OCI-LY7 (cell line): ENCODE results near the gene ACAA2. TPM values are rescaled to one million over a fixed set of nuclear protein-coding genes. Genes with fewer than 3 reads are reported as not detected.
"Not testable (repeated sequence)": the region's sequence is repeated elsewhere in the genome, so short reads cannot be mapped to it uniquely, and the experiment has no call there.

Source experiments
- BruUV-seq: library from RNA; stranded (reverse); fragments of 400-500 nt; replicated peaks from 2 replicates; lab custom pipeline; 2021; lab: Mats Ljungman, UMichigan
- CTCF ChIA-PET: fragments of 300-600 bp; sonication (Branson Sonifier 250); formaldehyde crosslinking; loops from one replicate; lab custom pipeline; 2022; ENCODE audit warnings: antibody characterized with exemption; ENCODE audit not compliant: unreplicated experiment; lab: Charles Lee
- POLR2A ChIA-PET: fragments of 300-600 bp; sonication (Branson Sonifier 250); formaldehyde crosslinking; loops from one replicate; lab custom pipeline; 2022; ENCODE audit warnings: antibody characterized with exemption; lab: Charles Lee
- DNase-seq: peaks from one replicate; pipeline ENCODE4 v3.0.0-alpha.2; 2015; ENCODE audit warnings: low spot score
- H2AFZ ChIP-seq: fragments of 200-600 bp; sonication (generic), shearing (Covaris generic); 2 replicates; pipeline ENCODE4 v1.6.1; 2014; ENCODE audit warnings: mild to moderate bottlenecking, antibody characterized with exemption, low read length, moderate library complexity
- H3K27ac ChIP-seq: fragments of 200-600 bp; sonication (generic); 2 replicates; pipeline ENCODE4 v1.5.1; 2014; ENCODE audit warnings: mixed run types, low read depth, mild to moderate bottlenecking, moderate library complexity, low read length, inconsistent platforms; ENCODE audit not compliant: poor library complexity, severe bottlenecking
- H3K36me3 ChIP-seq: fragments of 200-600 bp; sonication (generic); 2 replicates; pipeline ENCODE4 v1.6.1; 2014; ENCODE audit warnings: mild to moderate bottlenecking, antibody characterized with exemption, low read length, moderate library complexity, mixed read lengths; ENCODE audit not compliant: insufficient read depth
- H3K4me1 ChIP-seq: fragments of 200-600 bp; sonication (generic); 2 replicates; pipeline ENCODE4 v1.5.1; 2014; ENCODE audit warnings: mild to moderate bottlenecking, low read length; ENCODE audit not compliant: insufficient read depth, poor library complexity, severe bottlenecking
- H3K4me2 ChIP-seq: fragments of 200-600 bp; sonication (generic); 2 replicates; pipeline ENCODE4 v1.6.1; 2014; ENCODE audit warnings: mild to moderate bottlenecking, low read length
- H3K4me3 ChIP-seq: fragments of 200-600 bp; sonication (generic); 2 replicates; pipeline ENCODE4 v1.5.1; 2014; ENCODE audit warnings: mild to moderate bottlenecking, low read depth, low read length; ENCODE audit not compliant: poor library complexity, severe bottlenecking
- H3K79me2 ChIP-seq: fragments of 200-600 bp; sonication (generic); 2 replicates; pipeline ENCODE4 v1.6.1; 2016; ENCODE audit warnings: low read depth, mild to moderate bottlenecking, low read length, moderate library complexity, mixed read lengths; ENCODE audit not compliant: insufficient read depth
- H3K9me2 ChIP-seq: fragments of 200-600 bp; sonication (generic); 2 replicates; pipeline ENCODE4 v1.6.1; 2016; ENCODE audit warnings: mild to moderate bottlenecking, low read length, mixed read lengths; ENCODE audit not compliant: insufficient read depth
- H3K9me3 ChIP-seq: fragments of 200-600 bp; sonication (generic); 2 replicates; pipeline ENCODE4 v1.6.1; 2014; ENCODE audit warnings: mild to moderate bottlenecking, mixed run types, low read length, mixed read lengths
- H4K20me1 ChIP-seq: fragments of 200-600 bp; sonication (generic); 2 replicates; pipeline ENCODE4 v1.6.1; 2014; ENCODE audit warnings: mild to moderate bottlenecking, antibody characterized with exemption, low read length, moderate library complexity, mixed read lengths; ENCODE audit not compliant: insufficient read depth
- EZH2phosphoT487 ChIP-seq: fragments of 200-600 bp; sonication (generic); IDR thresholded peaks from 2 replicates; pipeline ENCODE4 v1.6.1; 2018; ENCODE audit warnings: low read depth, borderline replicate concordance, mild to moderate bottlenecking, mixed run types, antibody characterized with exemption, low read length, moderate library complexity, mixed read lengths
- intact Hi-C: fragments of 100-400 bp; cut with micrococcal nuclease; formaldehyde crosslinking; loops from one replicate; pipeline ENCODE4 v1.10.0; 2022; ENCODE audit not compliant: unreplicated experiment
- total RNA-seq, 2 experiments: library from RNA; depleted of rRNA in 1 of 2; stranded (reverse); fragments of >200 nt in 1 of 2; shearing (Covaris generic) in 1 of 2; gene quantifications; 2 replicates each; pipeline ENCODE4 v1.2.3, GENCODE V29; 2014 to 2022
- TF ChIP-seq, protein P1 (sequence below): fragments of 200-600 bp; sonication (generic); conservative IDR thresholded peaks from 2 replicates; pipeline ENCODE4 v1.5.1; 2014; ENCODE audit warnings: mild to moderate bottlenecking, antibody characterized with exemption, low read length, moderate library complexity, mixed read lengths

ACAA2 gene
- total RNA-seq, 2 experiments from 2014 or later, result 30.8 to 54.4 TPM

DNA sequence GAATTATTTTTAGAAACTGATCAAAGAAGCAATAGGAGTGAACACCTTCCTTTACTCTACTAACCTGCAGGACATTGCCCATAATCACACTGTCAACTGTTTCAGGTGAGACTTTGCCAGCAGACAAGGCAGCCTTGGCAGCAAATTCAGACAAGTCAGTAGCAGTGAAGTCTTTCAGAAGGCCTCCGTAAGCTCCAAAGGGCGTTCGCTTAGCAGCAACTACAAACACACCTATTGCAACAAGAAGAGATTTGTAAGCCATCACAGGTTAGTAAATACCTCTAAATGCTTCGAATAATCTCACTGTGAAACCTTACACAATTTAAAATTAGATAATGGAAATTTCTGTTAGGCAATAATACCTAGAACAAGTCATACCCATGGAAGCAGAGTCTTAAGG lies 10.7 kb downstream of the ACAA2 start:
- DNase-seq, result no peak
- no peaks in the 10 kb centered on the region for H4K20me1 ChIP-seq
- no peak overlapping the region for H3K27ac ChIP-seq
- H3K36me3 ChIP-seq, result peaks cover 12% of the 10 kb centered on the region
- TF ChIP-seq, protein P1, sequence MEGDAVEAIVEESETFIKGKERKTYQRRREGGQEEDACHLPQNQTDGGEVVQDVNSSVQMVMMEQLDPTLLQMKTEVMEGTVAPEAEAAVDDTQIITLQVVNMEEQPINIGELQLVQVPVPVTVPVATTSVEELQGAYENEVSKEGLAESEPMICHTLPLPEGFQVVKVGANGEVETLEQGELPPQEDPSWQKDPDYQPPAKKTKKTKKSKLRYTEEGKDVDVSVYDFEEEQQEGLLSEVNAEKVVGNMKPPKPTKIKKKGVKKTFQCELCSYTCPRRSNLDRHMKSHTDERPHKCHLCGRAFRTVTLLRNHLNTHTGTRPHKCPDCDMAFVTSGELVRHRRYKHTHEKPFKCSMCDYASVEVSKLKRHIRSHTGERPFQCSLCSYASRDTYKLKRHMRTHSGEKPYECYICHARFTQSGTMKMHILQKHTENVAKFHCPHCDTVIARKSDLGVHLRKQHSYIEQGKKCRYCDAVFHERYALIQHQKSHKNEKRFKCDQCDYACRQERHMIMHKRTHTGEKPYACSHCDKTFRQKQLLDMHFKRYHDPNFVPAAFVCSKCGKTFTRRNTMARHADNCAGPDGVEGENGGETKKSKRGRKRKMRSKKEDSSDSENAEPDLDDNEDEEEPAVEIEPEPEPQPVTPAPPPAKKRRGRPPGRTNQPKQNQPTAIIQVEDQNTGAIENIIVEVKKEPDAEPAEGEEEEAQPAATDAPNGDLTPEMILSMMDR, result no peak
- no peak for TF ChIP-seq EZH2phosphoT487
- intact Hi-C loops, result no loop called here
- no peak overlapping the region for H3K4me2 ChIP-seq
- BruUV-seq, result no TSS peak
- peaks cover 13% of the 10 kb centered on the region for H3K79me2 ChIP-seq
- POLR2A ChIA-PET, result interaction anchor here (0.7 kb wide), 1 partner anchor 197 kb away, joined by 4 read pairs; no protein-coding TSS in a partner anchor
- H3K9me3 ChIP-seq, result no peaks in the 10 kb centered on the region
- no peaks in the 10 kb centered on the region for H3K9me2 ChIP-seq
- no peaks in the 10 kb centered on the region for H3K4me1 ChIP-seq
- CTCF ChIA-PET, result no interaction called here
- no peak overlapping the region for H3K4me3 ChIP-seq
- no peak overlapping the region for H2AFZ ChIP-seq

DNA sequence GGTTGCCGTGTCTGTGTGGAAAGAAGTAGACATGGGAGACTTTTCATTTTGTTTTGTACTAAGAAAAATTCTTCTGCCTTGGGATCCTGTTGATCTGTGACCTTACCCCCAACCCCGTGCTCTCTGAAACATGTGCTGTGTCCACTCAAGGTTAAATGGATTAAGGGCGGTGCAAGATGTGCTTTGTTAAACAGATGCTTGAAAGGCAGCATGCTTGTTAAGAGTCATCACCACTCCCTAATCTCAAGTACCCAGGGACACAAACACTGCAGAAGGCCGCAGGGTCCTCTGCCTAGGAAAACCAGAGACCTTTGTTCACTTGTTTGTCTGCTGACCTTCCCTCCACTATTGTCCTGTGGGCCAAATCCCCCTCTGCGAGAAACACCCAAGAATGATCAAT lies 12.8 kb downstream of the ACAA2 start:
- BruUV-seq, H3K4me2 ChIP-seq, CTCF ChIA-PET, H3K4me3 ChIP-seq, H3K9me2 ChIP-seq, H3K4me1 ChIP-seq, DNase-seq, H2AFZ ChIP-seq, H3K9me3 ChIP-seq, H3K79me2 ChIP-seq, H4K20me1 ChIP-seq, H3K27ac ChIP-seq, intact Hi-C loops, POLR2A ChIA-PET: not testable (repeated sequence)
- peaks cover 23% of the 10 kb centered on the region for H3K36me3 ChIP-seq

DNA sequence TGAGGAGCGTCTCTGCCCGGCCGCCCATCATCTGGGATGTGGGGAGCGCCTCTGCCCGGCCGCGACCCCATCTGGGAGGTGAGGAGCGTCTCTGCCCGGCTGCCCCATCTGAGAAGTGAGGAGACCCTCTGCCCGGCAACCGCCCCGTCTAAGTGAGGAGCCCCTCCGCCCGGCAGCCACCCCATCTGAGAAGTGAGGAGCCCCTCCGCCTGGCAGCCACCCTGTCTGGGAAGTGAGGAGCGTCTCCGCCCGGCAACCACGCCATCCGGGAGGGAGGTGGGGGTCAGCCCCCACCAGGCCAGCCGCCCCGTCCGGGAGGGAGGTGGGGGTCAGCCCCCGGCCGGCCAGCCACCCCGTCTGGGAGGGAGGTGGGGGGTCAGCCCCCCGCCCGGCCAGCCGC lies 13.5 kb downstream of the ACAA2 start:
- H4K20me1 ChIP-seq, intact Hi-C loops, H3K27ac ChIP-seq, H3K4me3 ChIP-seq, H2AFZ ChIP-seq, H3K9me2 ChIP-seq, H3K4me2 ChIP-seq, BruUV-seq, H3K79me2 ChIP-seq, H3K9me3 ChIP-seq, POLR2A ChIA-PET, CTCF ChIA-PET, H3K4me1 ChIP-seq, DNase-seq: not testable (repeated sequence)
- H3K36me3 ChIP-seq, result peaks cover 28% of the 10 kb centered on the region

DNA sequence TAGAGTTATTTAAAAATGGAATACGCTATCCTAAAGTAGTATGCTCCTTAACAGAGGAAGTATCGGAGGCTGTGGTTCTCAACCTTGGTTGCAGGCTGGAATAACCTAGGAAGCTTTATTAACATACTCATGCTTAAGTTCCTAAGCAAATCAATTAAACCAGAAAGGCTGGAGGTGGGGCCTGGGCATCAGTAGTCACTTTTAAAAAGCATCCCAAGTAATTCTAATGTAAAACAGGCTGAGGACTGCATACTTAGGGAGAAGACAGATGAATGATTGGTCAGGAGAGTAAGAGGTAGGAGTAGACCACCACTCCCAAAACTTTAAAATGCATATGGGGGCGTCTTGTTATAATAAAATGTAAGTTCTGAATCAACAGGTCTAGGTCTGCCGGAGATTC lies 15.3 kb downstream of the ACAA2 start:
- POLR2A ChIA-PET, result interaction anchor here (0.6 kb wide), 1 partner anchor 17 kb away, joined by 4 read pairs; no protein-coding TSS in a partner anchor
- H3K79me2 ChIP-seq, result no peaks in the 10 kb centered on the region
- no peak overlapping the region for H2AFZ ChIP-seq
- CTCF ChIA-PET, result no interaction called here
- no peak overlapping the region for H3K4me2 ChIP-seq
- no TSS peak for BruUV-seq
- no peak overlapping the region for H3K27ac ChIP-seq
- no peak overlapping the region for H3K4me3 ChIP-seq
- TF ChIP-seq, protein P1, result no peak
- TF ChIP-seq EZH2phosphoT487, result no peak
- intact Hi-C loops, result no loop called here
- no peak for DNase-seq
- H3K9me2 ChIP-seq, result no peaks in the 10 kb centered on the region
- no peaks in the 10 kb centered on the region for H3K9me3 ChIP-seq
- H3K36me3 ChIP-seq, result peaks cover 36% of the 10 kb centered on the region
- H3K4me1 ChIP-seq, result no peaks in the 10 kb centered on the region
- H4K20me1 ChIP-seq, result no peaks in the 10 kb centered on the region
